GM23248 (cell line): Measurements from ENCODE around the gene MYH11. TPM values are rescaled to one million over a fixed set of nuclear protein-coding genes. Genes with fewer than 3 reads are reported as not detected.

Experiments used
- DNase-seq: peaks from one replicate; pipeline ENCODE4 v3.0.0-alpha.2; 2015
- H2AFZ ChIP-seq: fragments of 200-600 bp; sonication (generic); 2 replicates; pipeline ENCODE4 v1.6.1; 2016; ENCODE audit warnings: antibody characterized with exemption
- H3F3A ChIP-seq: fragments of 200-600 bp; sonication (generic); 2 replicates; pipeline ENCODE4 v1.6.1; 2016; ENCODE audit warnings: mild to moderate bottlenecking, antibody characterized with exemption, mixed run types; ENCODE audit not compliant: insufficient read depth
- H3K27ac ChIP-seq: fragments of 200-600 bp; sonication (generic); 2 replicates; pipeline ENCODE4 v1.5.1; 2016; ENCODE audit warnings: mild to moderate bottlenecking
- H3K27me3 ChIP-seq: fragments of 200-600 bp; sonication (generic); replicated peaks from 2 replicates; pipeline ENCODE4 v1.6.1; 2016; ENCODE audit warnings: mild to moderate bottlenecking; ENCODE audit not compliant: insufficient read depth
- H3K36me3 ChIP-seq: fragments of 200-600 bp; sonication (generic); 2 replicates; pipeline ENCODE4 v1.6.1; 2016; ENCODE audit warnings: low read depth, mild to moderate bottlenecking
- H3K4me1 ChIP-seq: fragments of 200-600 bp; sonication (generic); 2 replicates; pipeline ENCODE4 v1.6.1; 2016; ENCODE audit warnings: mild to moderate bottlenecking; ENCODE audit not compliant: insufficient read depth
- H3K4me2 ChIP-seq: fragments of 200-600 bp; sonication (generic); one replicate; pipeline ENCODE4 v1.6.1; 2016; ENCODE audit warnings: mild to moderate bottlenecking; ENCODE audit not compliant: unreplicated experiment
- H3K4me3 ChIP-seq: fragments of 200-600 bp; sonication (generic); 2 replicates; pipeline ENCODE4 v1.5.1; 2016; ENCODE audit warnings: mild to moderate bottlenecking
- H3K79me2 ChIP-seq: fragments of 200-600 bp; sonication (generic); 2 replicates; pipeline ENCODE4 v1.6.1; 2016; ENCODE audit warnings: mild to moderate bottlenecking; ENCODE audit not compliant: insufficient read depth
- H3K9ac ChIP-seq: fragments of 200-600 bp; sonication (generic); 2 replicates; pipeline ENCODE4 v1.6.1; 2016; ENCODE audit warnings: mild to moderate bottlenecking
- H3K9me2 ChIP-seq: fragments of 200-600 bp; sonication (generic); 2 replicates; pipeline ENCODE4 v1.6.1; 2016; ENCODE audit warnings: mixed run types, mild to moderate bottlenecking, moderate library complexity; ENCODE audit not compliant: insufficient read depth
- H3K9me3 ChIP-seq: fragments of 200-600 bp; sonication (generic); one replicate; pipeline ENCODE4 v1.6.1; 2017; ENCODE audit warnings: low read depth
- H4K20me1 ChIP-seq: fragments of 200-600 bp; sonication (generic); 2 replicates; pipeline ENCODE4 v1.6.0; 2016; ENCODE audit not compliant: insufficient read depth
- EZH2 ChIP-seq: fragments of 200-600 bp; sonication (generic); IDR thresholded peaks from 2 replicates; pipeline ENCODE4 v1.6.1; 2018; ENCODE audit warnings: antibody characterized with exemption, mild to moderate bottlenecking; ENCODE audit not compliant: insufficient read depth, poor library complexity, severe bottlenecking
- EZH2phosphoT487 ChIP-seq: fragments of 200-600 bp; sonication (generic); IDR thresholded peaks from 2 replicates; pipeline ENCODE4 v1.6.1; 2018; ENCODE audit warnings: antibody characterized with exemption, moderate library complexity, mild to moderate bottlenecking, low read depth; ENCODE audit not compliant: insufficient read depth
- WGBS, 2 experiments: methylation state at CpG; one replicate each; pipeline ENCODE4 v1.1.6; 2015 to 2017; ENCODE audit warnings: low lambda C conversion rate in 2 of 2, low coverage in 1 of 2; ENCODE audit errors: missing lambda C conversion rate in 2 of 2; 5-methylcytosine and 5-hydroxymethylcytosine counted together
- in situ Hi-C: fragments of 300-500 bp; cut with MboI; formaldehyde crosslinking; loops from 2 replicates; pipeline ENCODE4 v1.15.0; 2020
- polyA plus RNA-seq: library from polyadenylated mRNA; unstranded; fragments of >200 nt; fragmentation: Nextera tagmentation; extraction: Ambion mirVana; gene quantifications from 2 replicates; pipeline ENCODE4 v1.2.1, GENCODE V29; 2016
- total RNA-seq: library from RNA; depleted of rRNA; stranded (reverse); fragments of >200 nt; shearing (Covaris generic); gene quantifications from 2 replicates; pipeline ENCODE4 v1.2.3, GENCODE V29; 2014

MYH11 gene
- total and polyA plus RNA-seq, 2 experiments from 2014 or later = 0.79 TPM; not detected in 1

- Histone ChIP-seq H3K27ac (no peak overlapping the region), H4K20me1 (no peaks in the 10 kb centered on the region), H3K9ac (peak overlapping the region; percentile 26; the same call in 1 of the 2 replicates), H3K27me3 (peaks cover 37% of the 10 kb centered on the region), H3F3A (peaks cover 6% of the 10 kb centered on the region; the same call in 1 of the 2 replicates), H2AFZ (peak overlapping the region; percentile 78), H3K36me3 (no peaks in the 10 kb centered on the region), H3K79me2 (no peaks in the 10 kb centered on the region), H3K4me2 (peak overlapping the region; percentile 87), H3K4me3 (peak overlapping the region; percentile 69), H3K4me1 (no peaks in the 10 kb centered on the region), H3K9me2 (no peaks in the 10 kb centered on the region), H3K9me3 (no peaks in the 10 kb centered on the region)
- WGBS, 2 experiments = 2 to 4% methylated on average over 26 to 54 of the region's 55 CpGs
- peak; percentile 82 for TF ChIP-seq EZH2
- TF ChIP-seq EZH2phosphoT487 = no peak
- in situ Hi-C loops = no loop called here
- DNase-seq = peak; percentile 61
Observed at GRCh38 chr16:15857724-15858560, 1.1 kb upstream of the MYH11 start.

- in situ Hi-C loops = no loop called here
- Histone ChIP-seq H2AFZ (no peak overlapping the region), H3K4me2 (no peak overlapping the region), H3K36me3 (no peaks in the 10 kb centered on the region), H3K9me2 (no peaks in the 10 kb centered on the region), H3K79me2 (no peaks in the 10 kb centered on the region), H3F3A (peaks cover 6% of the 10 kb centered on the region; the same call in 1 of the 2 replicates), H3K27ac (no peak overlapping the region), H3K9ac (no peak overlapping the region), H4K20me1 (no peaks in the 10 kb centered on the region), H3K27me3 (peaks cover 37% of the 10 kb centered on the region), H3K4me1 (no peaks in the 10 kb centered on the region), H3K9me3 (no peaks in the 10 kb centered on the region), H3K4me3 (no peak overlapping the region)
- no peak for DNase-seq
- TF ChIP-seq EZH2 (no peak), EZH2phosphoT487 (no peak)
- WGBS, 2 experiments = 68 to 76% methylated on average over 2 of the region's 2 CpGs
Observed at GRCh38 chr16:15856182-15856581, 646 bp downstream of the MYH11 start.

- Histone ChIP-seq H3K36me3 (no peaks in the 10 kb centered on the region), H3K4me3 (no peak overlapping the region), H3K27me3 (peaks cover 37% of the 10 kb centered on the region), H3K4me1 (no peaks in the 10 kb centered on the region), H4K20me1 (no peaks in the 10 kb centered on the region), H3K9me2 (no peaks in the 10 kb centered on the region), H3K4me2 (no peak overlapping the region), H3K9ac (no peak overlapping the region), H3K79me2 (no peaks in the 10 kb centered on the region), H2AFZ (no peak overlapping the region), H3K9me3 (no peaks in the 10 kb centered on the region), H3F3A (peaks cover 2% of the 10 kb centered on the region; the same call in 1 of the 2 replicates), H3K27ac (no peak overlapping the region)
- in situ Hi-C loops = no loop called here
- no peak for TF ChIP-seq EZH2
- no peak for TF ChIP-seq EZH2phosphoT487
- WGBS, 2 experiments = 41 to 57% methylated on average over 5 of the region's 5 CpGs
- DNase-seq = no peak
Observed at GRCh38 chr16:15855704-15856003, 1.2 kb downstream of the MYH11 start.

GRCh38 chr16:15854906-15855703 is 1.7 kb downstream of the MYH11 start:
- Histone ChIP-seq H3K9me3 (no peaks in the 10 kb centered on the region), H3K4me1 (no peaks in the 10 kb centered on the region), H2AFZ (no peak overlapping the region), H3K27me3 (peaks cover 37% of the 10 kb centered on the region), H3K4me3 (no peak overlapping the region), H4K20me1 (no peaks in the 10 kb centered on the region), H3F3A (no peaks in the 10 kb centered on the region), H3K4me2 (no peak overlapping the region), H3K79me2 (no peaks in the 10 kb centered on the region), H3K27ac (no peak overlapping the region), H3K9ac (no peak overlapping the region), H3K9me2 (no peaks in the 10 kb centered on the region), H3K36me3 (no peaks in the 10 kb centered on the region)
- TF ChIP-seq EZH2phosphoT487 (no peak), EZH2 (no peak)
- DNase-seq = no peak
- in situ Hi-C loops = no loop called here
- WGBS, 2 experiments = 74 to 78% methylated on average over 15 of the region's 15 CpGs
